Transverse colon (tissue), 4 donors: ENCODE measurements around the gene FAM117B.

Experiments used
- EP300 ChIP-seq: sonication (generic); formaldehyde crosslinking; IDR thresholded peaks from one replicate; pipeline ENCODE4 v1.6.1; 2017; ENCODE audit warnings: antibody characterized with exemption, low read depth
- POLR2A ChIP-seq: fragments of 450-650 bp; IDR thresholded peaks from one replicate; pipeline ENCODE4 v1.6.1; 2016; ENCODE audit warnings: antibody characterized with exemption, mild to moderate bottlenecking, moderate library complexity
- POLR2AphosphoS5 ChIP-seq, 3 donors: sonication (generic); formaldehyde crosslinking; IDR thresholded peaks; one replicate each; pipeline ENCODE4 v1.6.1; 2016; ENCODE audit warnings: antibody characterized with exemption in 3 of 3
- TF ChIP-seq, protein P1 (sequence below), 5 experiments: fragments of 200-600 bp in 3 of 5; fragments of 450-650 bp in 2 of 5; sonication (generic) in 3 of 5; IDR thresholded peaks; 1 replicate in 2 of 5; 2 replicates in 3 of 5; pipeline ENCODE4 v1.5.1; 2016 to 2017; ENCODE audit warnings: antibody characterized with exemption in 5 of 5, inconsistent platforms in 3 of 5, mild to moderate bottlenecking in 2 of 5, moderate library complexity in 1 of 5

DNA sequence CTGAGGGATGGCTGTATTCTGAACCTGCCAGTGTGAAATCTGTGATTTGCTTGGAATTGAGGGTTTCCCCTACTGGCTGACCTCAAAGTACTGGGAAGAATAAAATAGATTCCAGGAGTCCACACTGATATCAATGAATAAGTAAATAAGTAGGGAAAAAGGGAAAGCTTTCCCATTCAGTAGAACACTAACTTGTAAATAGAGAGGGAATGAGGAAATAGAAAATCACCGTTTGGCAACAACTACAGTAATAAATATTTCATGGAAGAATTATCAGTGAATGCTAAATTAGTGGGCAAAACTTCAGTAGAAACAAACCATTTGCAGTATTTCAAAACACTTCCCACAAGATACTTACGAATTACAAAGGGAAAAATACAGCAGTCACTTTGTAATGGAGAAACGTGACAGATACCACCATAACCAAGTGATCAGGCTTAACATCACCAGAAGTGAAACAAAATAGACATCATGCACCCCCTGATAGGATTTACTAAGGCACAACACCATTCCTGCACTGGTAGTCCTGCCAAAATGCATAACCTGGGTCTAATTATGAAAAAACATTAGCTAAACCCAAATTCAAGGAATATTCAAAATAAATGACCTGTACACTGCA lies 148.3 kb downstream of the FAM117B start:
- TF ChIP-seq, protein P1, sequence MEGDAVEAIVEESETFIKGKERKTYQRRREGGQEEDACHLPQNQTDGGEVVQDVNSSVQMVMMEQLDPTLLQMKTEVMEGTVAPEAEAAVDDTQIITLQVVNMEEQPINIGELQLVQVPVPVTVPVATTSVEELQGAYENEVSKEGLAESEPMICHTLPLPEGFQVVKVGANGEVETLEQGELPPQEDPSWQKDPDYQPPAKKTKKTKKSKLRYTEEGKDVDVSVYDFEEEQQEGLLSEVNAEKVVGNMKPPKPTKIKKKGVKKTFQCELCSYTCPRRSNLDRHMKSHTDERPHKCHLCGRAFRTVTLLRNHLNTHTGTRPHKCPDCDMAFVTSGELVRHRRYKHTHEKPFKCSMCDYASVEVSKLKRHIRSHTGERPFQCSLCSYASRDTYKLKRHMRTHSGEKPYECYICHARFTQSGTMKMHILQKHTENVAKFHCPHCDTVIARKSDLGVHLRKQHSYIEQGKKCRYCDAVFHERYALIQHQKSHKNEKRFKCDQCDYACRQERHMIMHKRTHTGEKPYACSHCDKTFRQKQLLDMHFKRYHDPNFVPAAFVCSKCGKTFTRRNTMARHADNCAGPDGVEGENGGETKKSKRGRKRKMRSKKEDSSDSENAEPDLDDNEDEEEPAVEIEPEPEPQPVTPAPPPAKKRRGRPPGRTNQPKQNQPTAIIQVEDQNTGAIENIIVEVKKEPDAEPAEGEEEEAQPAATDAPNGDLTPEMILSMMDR (IDR thresholded peaks at IDR 0.05): no peak
- TF ChIP-seq POLR2AphosphoS5 (IDR thresholded peaks at IDR 0.05) (no peak), POLR2A (no peak), EP300 (no peak)
